ENCODE results near the gene IQSEC3.
"Not testable (repeated sequence)": the region's sequence is repeated elsewhere in the genome, so short reads cannot be mapped to it uniquely, and the experiment has no call there.

IQSEC3 gene

DNA sequence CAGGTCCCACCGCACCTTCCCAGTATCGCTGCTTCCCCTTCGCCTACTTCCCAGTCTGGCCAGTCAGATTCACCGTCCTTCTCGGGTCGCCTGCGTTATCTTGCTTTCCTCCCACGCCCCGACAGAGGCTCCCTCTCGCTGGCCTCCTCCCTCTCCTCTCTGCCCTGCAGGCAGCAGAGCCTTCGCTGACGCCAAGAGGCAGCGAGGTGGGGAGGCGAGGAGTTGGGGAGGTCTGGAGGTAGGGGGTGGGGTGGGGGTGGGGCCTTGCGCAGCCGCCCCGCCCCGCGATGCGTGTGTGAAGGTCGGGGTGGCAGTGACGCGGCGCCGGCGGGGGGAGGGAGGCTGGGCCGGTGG, at the start of gene IQSEC3:
Gene IQSEC3 (plus strand): TSS at position 340 of the 354 bp plus-strand sequence. CDS start 116 bp downstream, outside the sequence.
- DNase-seq, result not testable (repeated sequence)

GRCh38 chr12:17370-18340, 48.9 kb upstream of the IQSEC3 start:
- DNase-seq, result not testable (repeated sequence)

DNA sequence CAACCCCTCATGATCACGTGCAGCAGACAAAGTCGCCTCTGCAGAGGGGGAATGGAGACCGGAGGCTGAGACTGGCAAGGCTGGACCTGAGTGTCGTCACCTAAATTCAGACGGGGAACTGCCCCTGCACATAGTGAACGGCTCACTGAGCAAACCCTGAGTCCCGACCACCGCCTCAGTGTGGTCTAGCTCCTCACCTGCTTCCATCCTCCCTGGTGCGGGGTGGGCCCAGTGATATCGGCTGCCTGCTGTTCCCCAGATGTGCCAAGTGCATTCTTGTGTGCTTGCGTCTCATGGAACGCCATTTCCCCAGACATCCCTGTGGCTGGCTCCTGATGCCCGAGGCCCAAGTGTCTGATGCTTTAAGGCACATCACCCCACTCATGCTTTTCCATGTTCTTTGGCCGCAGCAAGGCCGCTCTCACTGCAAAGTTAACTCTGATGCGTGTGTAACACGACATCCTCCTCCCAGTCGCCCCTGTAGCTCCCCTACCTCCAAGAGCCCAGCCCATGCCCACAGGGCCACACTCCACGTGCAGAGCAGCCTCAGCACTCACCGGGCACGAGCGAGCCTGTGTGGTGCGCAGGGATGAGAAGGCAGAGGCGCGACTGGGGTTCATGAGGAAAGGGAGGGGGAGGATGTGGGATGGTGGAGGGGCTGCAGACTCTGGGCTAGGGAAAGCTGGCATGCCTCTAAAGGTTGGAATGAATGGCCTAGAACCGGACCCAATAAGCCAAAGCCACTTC, 47.6 kb upstream of the IQSEC3 start:
- not testable (repeated sequence) for DNase-seq

DNA sequence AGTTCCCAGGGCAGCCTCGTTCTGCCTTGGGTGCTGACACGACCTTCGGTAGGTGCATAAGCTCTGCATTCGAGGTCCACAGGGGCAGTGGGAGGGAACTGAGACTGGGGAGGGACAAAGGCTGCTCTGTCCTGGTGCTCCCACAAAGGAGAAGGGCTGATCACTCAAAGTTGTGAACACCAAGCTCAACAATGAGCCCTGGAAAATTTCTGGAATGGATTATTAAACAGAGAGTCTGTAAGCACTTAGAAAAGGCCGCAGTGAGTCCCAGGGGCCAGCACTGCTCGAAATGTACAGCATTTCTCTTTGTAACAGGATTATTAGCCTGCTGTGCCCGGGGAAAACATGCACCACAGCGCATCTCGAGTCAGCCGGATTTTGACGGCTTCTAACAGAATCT, 46.7 kb upstream of the IQSEC3 start:
- not testable (repeated sequence) for DNase-seq

- no peak for DNase-seq
Observed at GRCh38 chr12:20757-21156, 45.8 kb upstream of the IQSEC3 start.

DNA sequence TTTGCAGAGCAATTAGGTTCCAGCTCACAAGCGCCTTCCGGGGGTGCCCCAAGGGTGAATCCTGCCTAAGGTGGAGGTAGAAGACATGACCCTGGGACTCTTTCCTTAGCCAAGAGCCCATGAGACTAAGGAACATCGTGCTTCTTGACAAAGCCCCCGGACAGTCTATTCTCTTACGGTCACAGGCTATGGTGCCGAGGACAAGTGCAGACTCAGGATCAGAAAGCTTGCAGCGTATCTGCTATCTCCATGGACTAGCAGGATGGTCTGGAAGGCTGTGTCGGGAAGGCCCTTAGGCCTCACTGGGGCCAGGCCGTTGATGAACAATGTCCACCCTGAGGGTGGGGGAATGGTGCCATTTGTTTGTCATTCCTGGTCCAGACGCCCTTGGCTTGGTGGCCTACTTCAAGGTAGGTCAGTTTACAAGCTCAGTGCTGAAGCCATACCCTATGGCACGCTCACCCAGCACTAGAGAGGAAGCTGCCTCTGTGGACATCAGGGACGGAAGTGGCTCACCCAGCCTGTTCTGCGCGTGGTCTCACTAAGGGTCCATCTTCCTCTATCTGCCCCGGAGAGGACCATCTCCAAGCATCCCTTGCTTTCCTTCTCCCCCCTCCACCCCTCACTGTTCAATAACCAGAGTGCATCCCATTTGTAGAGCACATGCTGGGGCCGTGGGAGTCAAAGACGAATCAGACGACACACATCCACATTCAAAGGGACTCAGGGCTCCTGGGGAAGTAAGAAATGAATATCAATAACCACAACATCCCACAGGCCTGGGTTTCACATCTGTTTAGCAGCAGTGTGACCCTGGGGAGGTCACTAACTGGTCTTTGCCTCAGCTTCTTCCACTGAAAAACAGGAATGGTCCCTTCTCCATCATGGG, 45.0 kb upstream of the IQSEC3 start:
- DNase-seq, result no peak

GRCh38 chr12:22190-22529, 44.4 kb upstream of the IQSEC3 start:
- no peak for DNase-seq

DNA sequence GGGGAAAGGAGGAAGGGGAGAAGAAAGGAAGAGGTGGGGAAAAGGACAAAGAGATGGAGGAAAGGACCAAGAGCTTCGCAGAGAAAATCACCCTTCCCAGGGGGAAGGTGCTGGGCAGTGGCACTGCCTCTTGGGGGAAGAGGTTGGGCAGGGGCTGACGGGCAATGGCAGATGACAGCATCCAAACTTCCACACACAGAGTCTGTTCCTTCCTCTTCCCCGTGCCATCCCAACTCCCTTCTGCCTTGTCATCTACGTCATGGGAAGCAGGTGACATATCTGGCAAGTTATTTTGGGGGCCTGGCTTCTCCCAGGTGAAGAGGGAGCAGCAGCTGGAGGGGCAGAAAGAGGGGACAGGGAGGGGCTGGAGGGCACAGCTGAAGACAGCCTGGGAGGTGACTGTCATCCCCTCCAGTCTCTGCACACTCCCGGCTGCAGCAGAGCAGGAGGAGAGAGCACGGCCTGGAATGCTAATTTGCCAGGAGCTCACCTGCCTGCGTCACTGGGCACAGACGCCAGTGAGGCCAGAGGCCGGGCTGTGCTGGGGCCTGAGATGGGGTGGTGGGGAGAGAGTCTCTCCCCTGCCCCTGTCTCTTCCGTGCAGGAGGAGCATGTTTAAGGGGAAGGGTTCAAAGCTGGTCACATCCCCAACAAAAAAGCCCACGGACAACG, 43.9 kb upstream of the IQSEC3 start:
- DNase-seq, result no peak

- DNase-seq, result not testable (repeated sequence)
Observed at GRCh38 chr12:27904-28303, 38.7 kb upstream of the IQSEC3 start.

- not testable (repeated sequence) for DNase-seq
Observed at GRCh38 chr12:38775-39174, 27.8 kb upstream of the IQSEC3 start.

DNA sequence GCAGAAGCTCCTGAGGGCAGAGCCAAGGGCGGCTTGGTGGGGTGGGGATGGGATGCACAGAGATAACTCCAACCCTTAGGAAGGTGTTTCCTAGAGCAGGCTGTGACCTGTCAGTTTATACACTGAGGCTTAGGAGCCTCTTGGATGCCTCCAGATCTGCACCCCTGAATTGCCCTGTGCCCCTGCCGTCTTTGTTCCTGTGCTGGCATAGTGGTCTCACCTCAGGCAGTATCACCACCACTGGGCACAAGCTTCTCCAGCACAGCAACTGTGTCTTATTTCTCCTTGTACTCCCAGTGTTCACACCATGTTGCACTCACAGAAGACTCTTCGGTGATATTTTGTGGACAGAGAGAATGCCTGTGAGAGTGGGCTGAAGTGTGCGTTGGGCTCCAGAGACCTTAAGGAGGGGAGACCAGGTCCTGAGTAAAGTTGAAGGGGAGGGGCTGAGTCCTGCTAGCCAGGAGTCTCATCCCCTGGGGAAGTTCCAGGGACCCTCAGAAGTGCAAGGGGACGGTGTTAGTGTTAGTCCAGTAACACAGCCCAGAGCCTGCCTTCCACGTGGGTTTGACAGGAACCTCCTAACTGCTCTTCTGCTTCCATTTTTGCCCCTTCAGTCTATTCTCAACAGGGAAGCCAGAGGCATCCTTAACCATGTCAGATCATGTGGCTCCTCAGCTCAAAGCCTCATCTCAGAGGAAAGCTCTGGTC, 26.9 kb upstream of the IQSEC3 start:
- not testable (repeated sequence) for DNase-seq

DNA sequence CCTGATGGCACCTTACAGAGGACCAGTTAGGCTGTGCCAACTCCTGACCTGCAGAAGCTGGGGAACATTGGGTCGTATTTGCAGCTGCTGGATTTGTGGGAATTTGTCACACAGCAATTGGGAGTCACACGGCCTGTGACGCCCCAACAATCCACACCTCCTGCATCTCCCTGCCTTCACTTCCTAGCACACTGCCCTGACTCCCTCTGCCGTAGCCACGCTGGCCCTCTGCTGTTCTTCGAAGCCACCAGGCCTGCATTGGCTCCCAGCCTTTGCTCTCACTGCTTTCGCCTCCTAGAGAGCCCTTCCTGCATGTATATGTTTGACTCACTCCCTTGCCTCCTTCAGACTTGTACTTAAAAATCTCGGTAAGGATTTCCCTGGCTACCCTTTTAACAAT, 22.2 kb upstream of the IQSEC3 start:
- DNase-seq, result not testable (repeated sequence)

GRCh38 chr12:45235-45990, 21.2 kb upstream of the IQSEC3 start:
- not testable (repeated sequence) for DNase-seq

DNA sequence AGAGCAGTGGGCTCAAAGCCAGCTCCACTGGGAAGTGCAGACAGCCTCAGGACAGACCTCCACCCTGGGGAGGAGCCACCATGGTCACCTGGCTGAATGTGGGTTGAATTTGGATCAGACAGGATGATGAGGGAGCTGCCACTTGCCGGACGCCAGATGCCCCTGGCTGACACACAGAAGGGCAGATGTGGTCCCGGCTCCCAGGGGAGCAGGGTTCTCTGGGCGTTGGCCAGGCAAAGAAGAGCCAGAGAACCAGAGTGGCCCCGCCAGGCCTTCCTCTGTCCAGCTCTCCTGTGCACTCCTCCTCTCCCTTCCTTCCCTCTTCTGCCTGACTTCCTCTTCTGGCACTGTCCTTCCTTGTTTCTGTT, 20.6 kb upstream of the IQSEC3 start:
- DNase-seq, result not testable (repeated sequence)

GRCh38 chr12:46542-46941, 20.0 kb upstream of the IQSEC3 start:
- not testable (repeated sequence) for DNase-seq

DNA sequence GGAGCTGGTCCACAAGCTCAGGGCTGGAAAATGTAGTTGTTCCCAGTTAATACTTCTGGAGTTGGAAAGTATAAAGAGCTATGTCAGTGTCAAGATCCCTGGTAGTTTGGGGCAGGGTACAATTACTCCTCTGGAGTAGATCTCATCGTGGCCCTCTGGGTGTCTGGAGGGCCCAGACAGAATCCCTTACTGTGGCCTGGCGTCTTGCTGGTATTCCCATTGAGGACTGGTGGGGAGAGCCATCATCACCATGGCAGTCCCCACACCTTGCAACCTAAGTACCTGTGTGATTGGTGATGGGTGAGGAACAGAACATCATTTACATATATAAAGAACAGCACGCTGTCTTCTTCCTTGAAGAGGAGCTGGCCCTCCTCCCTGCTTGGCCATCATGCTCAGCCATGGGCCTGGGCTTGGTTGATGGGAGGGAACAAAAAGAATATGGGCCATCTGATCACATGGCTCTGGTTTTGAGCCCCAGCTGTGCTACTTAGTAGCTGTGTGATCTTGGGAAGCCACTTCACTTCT, 18.8 kb upstream of the IQSEC3 start:
- not testable (repeated sequence) for DNase-seq

DNA sequence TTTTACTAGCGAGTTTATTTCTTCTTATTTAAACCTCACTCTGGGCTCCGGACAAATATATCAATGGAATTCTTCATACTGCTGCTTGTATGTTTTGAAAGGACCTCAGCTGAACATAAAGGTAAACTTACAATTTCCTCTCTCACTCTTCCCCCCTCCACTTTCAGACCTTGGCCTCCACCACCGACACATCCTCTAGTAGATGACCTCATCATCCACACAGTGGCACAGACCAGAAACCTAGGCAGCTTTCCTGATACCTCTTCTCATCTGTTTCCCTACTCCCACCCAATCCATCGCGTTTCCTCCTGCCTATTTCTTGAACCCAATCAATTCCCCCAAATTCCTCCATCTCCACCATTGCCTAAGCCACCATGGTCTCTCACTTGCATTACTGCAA, 17.4 kb upstream of the IQSEC3 start:
- DNase-seq, result not testable (repeated sequence)

- not testable (repeated sequence) for DNase-seq
Observed at GRCh38 chr12:51087-51486, 15.5 kb upstream of the IQSEC3 start.

- not testable (repeated sequence) for DNase-seq
Observed at GRCh38 chr12:51962-52361, 14.6 kb upstream of the IQSEC3 start.

- DNase-seq, result not testable (repeated sequence)
Observed at GRCh38 chr12:52902-53734, 13.4 kb upstream of the IQSEC3 start.

Data from NCI-H748 treated with DMSO at 0.1 percent for 48 hours (cell line).